Ishikawa (cell line): ENCODE data around the gene C1QL4.

ENCODE experiments used
- CEBPB ChIP-seq: IDR thresholded peaks from 2 replicates; pipeline ENCODE4 v1.6.1; 2012
- CREB1 ChIP-seq: IDR thresholded peaks from 2 replicates; pipeline ENCODE4 v1.6.1; 2012; ENCODE audit warnings: low read depth
- EGR1 ChIP-seq: IDR thresholded peaks from 2 replicates; pipeline ENCODE4 v1.6.1; 2012
- EP300 ChIP-seq: IDR thresholded peaks from 2 replicates; pipeline ENCODE4 v1.6.1; 2012; ENCODE audit warnings: borderline replicate concordance
- MAX ChIP-seq: IDR thresholded peaks from 2 replicates; pipeline ENCODE4 v1.6.1; 2012
- RAD21 ChIP-seq: IDR thresholded peaks from 2 replicates; pipeline ENCODE4 v1.6.1; 2012; ENCODE audit warnings: low read depth
- TAF1 ChIP-seq: IDR thresholded peaks from 2 replicates; pipeline ENCODE4 v1.6.1; 2012; ENCODE audit warnings: low read depth, mild to moderate bottlenecking
- TCF12 ChIP-seq: IDR thresholded peaks from 2 replicates; pipeline ENCODE4 v1.6.1; 2012; ENCODE audit warnings: low read depth
- TEAD4 ChIP-seq: IDR thresholded peaks from 2 replicates; pipeline ENCODE4 v1.6.1; 2012
- USF1 ChIP-seq: IDR thresholded peaks from 2 replicates; pipeline ENCODE4 v1.6.1; 2012
- YY1 ChIP-seq: IDR thresholded peaks from 2 replicates; pipeline ENCODE4 v1.6.1; 2012; ENCODE audit warnings: low read depth
- TF ChIP-seq, protein P1 (sequence below): IDR thresholded peaks from 2 replicates; pipeline ENCODE4 v1.6.1; 2012; ENCODE audit warnings: low read depth, mild to moderate bottlenecking

DNA sequence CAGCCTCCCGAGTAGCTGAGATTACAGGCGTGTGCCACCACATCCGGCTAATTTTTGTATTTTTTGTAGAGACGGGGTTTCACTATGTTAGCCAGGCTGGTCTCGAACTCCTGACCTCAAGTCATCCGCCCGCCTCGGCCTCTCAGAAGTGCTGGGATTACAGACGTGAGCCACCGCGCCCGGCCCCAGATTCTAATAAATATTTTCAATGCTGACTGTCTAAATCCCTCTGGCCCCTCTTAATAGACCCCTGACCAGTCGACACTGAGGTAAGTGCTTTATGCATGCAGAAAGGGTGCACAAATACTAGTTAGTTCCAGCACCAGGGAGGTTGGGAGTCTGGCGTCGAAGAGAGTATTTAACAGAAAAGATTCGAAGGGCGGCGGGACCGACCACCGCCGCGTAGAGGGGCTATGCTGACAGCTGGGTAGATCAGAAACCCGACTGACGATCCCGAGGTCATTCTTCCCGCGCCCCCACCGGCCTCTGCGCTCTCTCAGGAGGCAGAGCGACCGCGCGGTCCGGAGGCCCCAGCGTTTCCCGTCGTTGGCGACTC is 29.2 kb upstream of the C1QL4 start:
- no peak for TF ChIP-seq YY1
- TF ChIP-seq RAD21, result no peak
- TF ChIP-seq CREB1, result no peak
- TF ChIP-seq TEAD4, result no peak
- TF ChIP-seq, protein P1, sequence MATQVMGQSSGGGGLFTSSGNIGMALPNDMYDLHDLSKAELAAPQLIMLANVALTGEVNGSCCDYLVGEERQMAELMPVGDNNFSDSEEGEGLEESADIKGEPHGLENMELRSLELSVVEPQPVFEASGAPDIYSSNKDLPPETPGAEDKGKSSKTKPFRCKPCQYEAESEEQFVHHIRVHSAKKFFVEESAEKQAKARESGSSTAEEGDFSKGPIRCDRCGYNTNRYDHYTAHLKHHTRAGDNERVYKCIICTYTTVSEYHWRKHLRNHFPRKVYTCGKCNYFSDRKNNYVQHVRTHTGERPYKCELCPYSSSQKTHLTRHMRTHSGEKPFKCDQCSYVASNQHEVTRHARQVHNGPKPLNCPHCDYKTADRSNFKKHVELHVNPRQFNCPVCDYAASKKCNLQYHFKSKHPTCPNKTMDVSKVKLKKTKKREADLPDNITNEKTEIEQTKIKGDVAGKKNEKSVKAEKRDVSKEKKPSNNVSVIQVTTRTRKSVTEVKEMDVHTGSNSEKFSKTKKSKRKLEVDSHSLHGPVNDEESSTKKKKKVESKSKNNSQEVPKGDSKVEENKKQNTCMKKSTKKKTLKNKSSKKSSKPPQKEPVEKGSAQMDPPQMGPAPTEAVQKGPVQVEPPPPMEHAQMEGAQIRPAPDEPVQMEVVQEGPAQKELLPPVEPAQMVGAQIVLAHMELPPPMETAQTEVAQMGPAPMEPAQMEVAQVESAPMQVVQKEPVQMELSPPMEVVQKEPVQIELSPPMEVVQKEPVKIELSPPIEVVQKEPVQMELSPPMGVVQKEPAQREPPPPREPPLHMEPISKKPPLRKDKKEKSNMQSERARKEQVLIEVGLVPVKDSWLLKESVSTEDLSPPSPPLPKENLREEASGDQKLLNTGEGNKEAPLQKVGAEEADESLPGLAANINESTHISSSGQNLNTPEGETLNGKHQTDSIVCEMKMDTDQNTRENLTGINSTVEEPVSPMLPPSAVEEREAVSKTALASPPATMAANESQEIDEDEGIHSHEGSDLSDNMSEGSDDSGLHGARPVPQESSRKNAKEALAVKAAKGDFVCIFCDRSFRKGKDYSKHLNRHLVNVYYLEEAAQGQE, result no peak
- TF ChIP-seq MAX, result no peak; the same call in 1 of the 2 replicates
- TF ChIP-seq EP300, result no peak
- no peak for TF ChIP-seq CEBPB
- no peak for TF ChIP-seq USF1
- no peak for TF ChIP-seq EGR1
- no peak for TF ChIP-seq TCF12
- no peak; the same call in 1 of the 2 replicates for TF ChIP-seq TAF1
